Body of pancreas (tissue), 4 donors: ENCODE measurements around the gene LAMA5. TPM values are rescaled to one million over a fixed set of nuclear protein-coding genes. Genes with fewer than 3 reads are reported as not detected.

Experiments
- ATAC-seq: fragments of 150-250 bp; one replicate; pipeline ENCODE4 v1.9.1; 2016
- DNase-seq, 4 donors: peaks; one replicate each; pipeline ENCODE4 v3.0.0-alpha.2; 2019
- H3K27ac ChIP-seq, 4 donors: fragments of 200-600 bp; sonication (generic); 1 replicate in 3 of 4; 2 replicates in 1 of 4; pipeline versions ENCODE4 v1.5.1 to v1.6.1; 2016 to 2019; ENCODE audit warnings: mild to moderate bottlenecking in 1 of 4, mixed read lengths in 1 of 4, moderate library complexity in 1 of 4
- H3K27me3 ChIP-seq, 2 donors: fragments of 200-600 bp; sonication (generic); one replicate each; pipeline ENCODE4 v1.6.0; 2016; ENCODE audit warnings: mild to moderate bottlenecking in 1 of 2
- H3K36me3 ChIP-seq, 2 donors: fragments of 200-600 bp; sonication (generic); replicated peaks in 1 of 2; 2 replicates each; pipeline ENCODE4 v1.5.1; 2016; ENCODE audit warnings: low read depth in 2 of 2; ENCODE audit not compliant: insufficient read depth in 1 of 2
- H3K4me1 ChIP-seq: fragments of 200-600 bp; sonication (generic); one replicate; pipeline ENCODE4 v1.6.0; 2016
- H3K4me3 ChIP-seq, 2 donors: fragments of 200-600 bp; sonication (generic); 1 replicate in 1 of 2; 2 replicates in 1 of 2; pipeline ENCODE4 v1.5.1; 2016 to 2019
- H3K9me3 ChIP-seq, 3 donors: fragments of 200-600 bp; sonication (generic); 1 replicate in 2 of 3; 2 replicates in 1 of 3; pipeline ENCODE4 v1.5.1; 2016
- CTCF ChIP-seq, 7 experiments: fragments of 450-650 bp in 4 of 7; fragments of 200-600 bp in 3 of 7; sonication (generic) in 3 of 7; IDR thresholded peaks; one replicate each; pipeline ENCODE4 v1.5.1; 2016 to 2019; ENCODE audit warnings: antibody characterized with exemption in 7 of 7
- POLR2A ChIP-seq, 3 donors: fragments of 450-650 bp; IDR thresholded peaks; one replicate each; pipeline ENCODE4 v1.6.1; 2016; ENCODE audit warnings: antibody characterized with exemption in 3 of 3, mild to moderate bottlenecking in 2 of 3
- WGBS, 2 donors: methylation state at CpG; one replicate each; pipeline ENCODE4 v1.1.5; 2017; 5-methylcytosine and 5-hydroxymethylcytosine counted together
- intact Hi-C: fragments of 100-400 bp; cut with DNase I; formaldehyde crosslinking; loops from one replicate; pipeline ENCODE4 v1.15.1; 2023
- total RNA-seq, 2 donors: library from RNA; depleted of rRNA; stranded (reverse); fragments of >200 nt; gene quantifications; one replicate each; pipeline ENCODE4 v1.1.0, GENCODE V29; 2016

LAMA5 gene
- total RNA-seq, 2 donors from 2014 or later = 115 to 185 TPM

- no peaks in the 10 kb centered on the region for H3K4me1 ChIP-seq
- H3K27me3 ChIP-seq = no peaks in the 10 kb centered on the region
- no peak overlapping the region for H3K4me3 ChIP-seq
- no peak for TF ChIP-seq POLR2A (IDR thresholded peaks at IDR 0.05)
- TF ChIP-seq CTCF (IDR thresholded peaks at IDR 0.05) = no peak
- no peaks in the 10 kb centered on the region for H3K9me3 ChIP-seq
- no peak for ATAC-seq
- peaks cover 0 to 56% of the 10 kb centered on the region in 2 donors for H3K36me3 ChIP-seq
- DNase-seq = no peak
- intact Hi-C loops = no loop called here
- whole genome bisulfite sequencing, 2 donors = 93 to 94% methylated on average over 7 of the region's 7 CpGs
- no peak overlapping the region for H3K27ac ChIP-seq
These were observed 85.0 kb downstream of the LAMA5 start for GRCh38 chr20:62282103-62282502.

GRCh38 chr20:62281161-62281933, 85.8 kb downstream of the LAMA5 start:
- H3K27ac ChIP-seq = no peak overlapping the region
- 91 to 92% methylated on average over 21 to 29 of the region's 31 CpGs for WGBS, 2 donors
- intact Hi-C loops = no loop called here
- H3K4me3 ChIP-seq = no peak overlapping the region
- H3K9me3 ChIP-seq = no peaks in the 10 kb centered on the region
- DNase-seq (no peak), ATAC-seq (no peak)
- no peaks in the 10 kb centered on the region for H3K27me3 ChIP-seq
- no peak for TF ChIP-seq CTCF (IDR thresholded peaks at IDR 0.05)
- TF ChIP-seq POLR2A (IDR thresholded peaks at IDR 0.05) = no peak
- no peaks in the 10 kb centered on the region for H3K4me1 ChIP-seq
- peaks cover 0 to 51% of the 10 kb centered on the region in 2 donors for H3K36me3 ChIP-seq

- ATAC-seq (no peak), DNase-seq (no peak)
- Histone ChIP-seq H3K9me3 (no peaks in the 10 kb centered on the region), H3K4me3 (no peak overlapping the region), H3K27me3 (no peaks in the 10 kb centered on the region), H3K27ac (no peak overlapping the region), H3K36me3 (peaks cover 0 to 45% of the 10 kb centered on the region in 2 donors), H3K4me1 (no peaks in the 10 kb centered on the region)
- WGBS, 2 donors = 58 to 76% methylated on average over 2 to 4 of the region's 4 CpGs
- intact Hi-C loops = no loop called here
- TF ChIP-seq POLR2A (IDR thresholded peaks at IDR 0.05) (no peak), CTCF (IDR thresholded peaks at IDR 0.05) (no peak)
These were observed 86.8 kb downstream of the LAMA5 start for GRCh38 chr20:62280303-62280702.

DNA sequence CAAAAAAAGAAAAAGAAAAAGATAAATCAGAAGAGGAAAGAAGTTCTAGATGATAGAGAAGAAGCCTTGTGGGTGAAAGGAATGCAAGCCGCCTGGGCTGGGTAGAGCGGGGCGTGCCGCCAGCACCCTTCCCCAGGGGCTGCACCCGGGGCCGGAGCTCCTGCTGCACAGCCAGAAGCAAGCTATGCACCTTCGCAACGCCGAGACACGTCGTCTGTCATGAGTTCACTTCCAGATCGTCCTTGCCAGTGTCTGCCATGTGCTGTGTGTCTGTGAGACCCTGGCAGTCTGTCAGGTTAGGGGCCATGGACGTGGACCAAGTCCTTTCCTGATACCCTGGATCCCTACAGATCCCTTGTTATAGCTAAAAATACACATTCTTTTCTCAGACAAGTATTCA, 89.9 kb downstream of the LAMA5 start:
- Histone ChIP-seq H3K36me3 (peaks cover 14 to 40% of the 10 kb centered on the region in 2 donors), H3K4me1 (no peaks in the 10 kb centered on the region), H3K27ac (no peak overlapping the region), H3K27me3 (no peaks in the 10 kb centered on the region), H3K4me3 (no peak overlapping the region), H3K9me3 (no peaks in the 10 kb centered on the region)
- ATAC-seq (no peak), DNase-seq (no peak)
- intact Hi-C loops = no loop called here
- WGBS, 2 donors = 77 to 82% methylated on average over 13 of the region's 13 CpGs
- TF ChIP-seq POLR2A (IDR thresholded peaks at IDR 0.05) (no peak), CTCF (IDR thresholded peaks at IDR 0.05) (no peak)

DNA sequence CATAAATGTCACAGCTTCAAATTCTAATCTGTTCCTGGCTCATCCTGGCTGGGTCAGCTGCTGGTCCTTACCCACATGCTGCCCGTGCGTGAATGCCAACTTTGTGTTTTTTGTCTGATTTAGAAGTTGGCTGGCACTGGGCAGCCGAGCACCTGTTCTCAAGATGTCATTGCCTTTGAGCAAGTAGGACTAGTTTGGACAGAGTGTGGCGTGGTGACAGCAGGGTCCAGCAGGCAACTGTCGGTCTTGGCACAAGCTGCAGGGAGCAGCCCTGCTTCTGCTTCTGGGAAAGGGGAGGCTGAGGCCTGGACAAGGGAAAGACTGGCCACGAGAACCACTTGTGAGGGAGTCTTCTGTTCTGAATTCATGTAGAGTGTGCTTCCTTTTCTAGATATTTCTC, 90.7 kb downstream of the LAMA5 start:
- TF ChIP-seq POLR2A (IDR thresholded peaks at IDR 0.05) = no peak
- TF ChIP-seq CTCF (IDR thresholded peaks at IDR 0.05) = no peak
- WGBS, 2 donors = 50% methylated on average over 6 of the region's 6 CpGs
- H3K36me3 ChIP-seq = peaks cover 21 to 41% of the 10 kb centered on the region in 2 donors
- H3K27ac ChIP-seq = no peak overlapping the region
- H3K4me1 ChIP-seq = no peaks in the 10 kb centered on the region
- DNase-seq (peak in 2 of 4 donors; percentile 44 to 45), ATAC-seq (peak; percentile 24)
- H3K4me3 ChIP-seq = no peak overlapping the region
- no peaks in the 10 kb centered on the region for H3K27me3 ChIP-seq
- H3K9me3 ChIP-seq = no peaks in the 10 kb centered on the region
- intact Hi-C loops = no loop called here
